Keratinocyte (primary cell): ENCODE data around the gene C3orf20. TPM values are rescaled to one million over a fixed set of nuclear protein-coding genes. Genes with fewer than 3 reads are reported as not detected.

Experiments used
- DNase-seq: peaks from one replicate; pipeline ENCODE4 v3.0.0-alpha.2; 2011; ENCODE audit warnings: low read depth, missing footprints, low spot score
- FAIRE-seq: peaks from 2 replicates; lab custom pipeline; 2011; peaks lifted over from hg19 to GRCh38; lab: Jason Lieb, UNC
- H2AFZ ChIP-seq: 2 replicates; pipeline ENCODE4 v1.6.0; 2012; ENCODE audit warnings: low read length, control low read depth, inconsistent platforms; ENCODE audit not compliant: control insufficient read depth
- H3K27ac ChIP-seq: 2 replicates; pipeline ENCODE4 v1.5.1; 2011; ENCODE audit warnings: low read length; ENCODE audit not compliant: control insufficient read depth, insufficient read depth
- H3K27me3 ChIP-seq: 3 replicates; pipeline ENCODE4 v1.6.0; 2011; ENCODE audit warnings: low read length; ENCODE audit not compliant: control insufficient read depth, insufficient read depth; ENCODE audit errors: extremely low read depth
- H3K36me3 ChIP-seq, 2 experiments: 2 replicates in 1 of 2; 3 replicates in 1 of 2; pipeline ENCODE4 v1.5.1; 2011; ENCODE audit warnings: low read length in 2 of 2, mild to moderate bottlenecking in 1 of 2; ENCODE audit not compliant: control insufficient read depth in 2 of 2, insufficient read depth in 2 of 2; ENCODE audit errors: extremely low read depth in 1 of 2
- H3K4me1 ChIP-seq: 3 replicates; pipeline ENCODE4 v1.5.1; 2011; ENCODE audit warnings: low read length; ENCODE audit not compliant: control insufficient read depth, insufficient read depth; ENCODE audit errors: extremely low read depth
- H3K4me2 ChIP-seq: 3 replicates; pipeline ENCODE4 v1.6.0; 2011; ENCODE audit warnings: low read depth, low read length; ENCODE audit not compliant: control insufficient read depth, insufficient read depth; ENCODE audit errors: extremely low read depth
- H3K4me3 ChIP-seq, 3 experiments: fragments of 200-600 bp in 1 of 3; sonication (generic) in 1 of 3; 2 replicates in 2 of 3; 3 replicates in 1 of 3; pipeline ENCODE4 v1.5.1; 2011 to 2016; ENCODE audit warnings: low read length in 3 of 3, mild to moderate bottlenecking in 3 of 3, control low read depth in 2 of 3, inconsistent platforms in 1 of 3, low read depth in 1 of 3, mixed read lengths in 1 of 3, mixed run types in 1 of 3, moderate library complexity in 1 of 3; ENCODE audit not compliant: control insufficient read depth in 2 of 3, insufficient read depth in 2 of 3; ENCODE audit errors: extremely low read depth in 1 of 3
- H3K79me2 ChIP-seq: 2 replicates; pipeline ENCODE4 v1.6.0; 2012; ENCODE audit warnings: low read length; ENCODE audit not compliant: control insufficient read depth, insufficient read depth
- H3K9ac ChIP-seq: 3 replicates; pipeline ENCODE4 v1.6.0; 2011; ENCODE audit warnings: low read length; ENCODE audit not compliant: control insufficient read depth, insufficient read depth; ENCODE audit errors: extremely low read depth
- H3K9me1 ChIP-seq: 3 replicates; pipeline ENCODE4 v1.6.0; 2011; ENCODE audit warnings: low read length; ENCODE audit not compliant: control insufficient read depth, insufficient read depth; ENCODE audit errors: extremely low read depth
- H3K9me3 ChIP-seq: 2 replicates; pipeline ENCODE4 v1.5.1; 2012; ENCODE audit warnings: low read depth, low read length; ENCODE audit not compliant: control insufficient read depth
- H4K20me1 ChIP-seq: 3 replicates; pipeline ENCODE4 v1.6.0; 2011; ENCODE audit warnings: low read length; ENCODE audit not compliant: control insufficient read depth, insufficient read depth; ENCODE audit errors: extremely low read depth
- CTCF ChIP-seq, 3 experiments: IDR thresholded peaks in 1 of 3; conservative IDR thresholded peaks in 1 of 3; optimal IDR thresholded peaks in 1 of 3; 2 replicates in 2 of 3; 3 replicates in 1 of 3; pipeline versions ENCODE3 to v1.5.1; 2011; ENCODE audit warnings: low read length in 3 of 3, mild to moderate bottlenecking in 3 of 3, moderate library complexity in 2 of 3, control low read depth in 1 of 3, inconsistent platforms in 1 of 3; ENCODE audit not compliant: insufficient read depth in 2 of 3; ENCODE audit errors: extremely low read depth in 1 of 3
- EZH2 ChIP-seq: IDR thresholded peaks from one replicate; pipeline ENCODE4 v1.6.1; 2012; ENCODE audit warnings: inconsistent platforms, mild to moderate bottlenecking, low read length, moderate library complexity
- dilution Hi-C: fragments of 300-500 bp; cut with MboI; formaldehyde crosslinking; loops from one replicate; pipeline ENCODE4 v1.7.0; 2020; ENCODE audit warnings: low sequenced_read_pairs; ENCODE audit not compliant: extremely low pct_ligation_motif_present
- polyA plus RNA-seq, 5 experiments: library from polyadenylated mRNA; depleted of rRNA in 3 of 5; stranded (reverse) in 3 of 5; stranded (forward) in 1 of 5; unstranded in 1 of 5; fragments of >200 nt; gene quantifications; 1 replicate in 1 of 5; 2 replicates in 3 of 5; 3 replicates in 1 of 5; pipeline versions ENCODE4 v1.2.1 to v1.2.3, GENCODE V29; 2011 to 2012; ENCODE audit warnings: missing spikeins in 2 of 5, low read depth in 1 of 5, low replicate concordance in 1 of 5

The C3orf20 gene
- polyA plus RNA-seq, 1 donor (not counting 4 experiments of a cell fraction or from before 2014, with no cell fraction given): not detected

- FAIRE-seq (no peak), DNase-seq (no peak)
- no peak for TF ChIP-seq CTCF (optimal IDR thresholded peaks at IDR 0.05 in 1 of 3, IDR thresholded peaks at IDR 0.05 in 1 of 3, conservative IDR thresholded peaks at IDR 0.05 in 1 of 3; ENCODE audit: extremely low read depth in 1 of 3, insufficient read depth in 2 of 3, low read length in 3 of 3)
- TF ChIP-seq EZH2: no peak
- Histone ChIP-seq H3K27me3 (peaks cover 28% of the 10 kb centered on the region), H3K79me2 (no peaks in the 10 kb centered on the region), H3K27ac (no peak overlapping the region), H3K4me3 (no peak overlapping the region), H3K9me3 (no peaks in the 10 kb centered on the region), H3K9me1 (no peaks in the 10 kb centered on the region), H2AFZ (no peak overlapping the region), H3K36me3 (no peaks in the 10 kb centered on the region), H3K9ac (no peak overlapping the region), H3K4me2 (no peak overlapping the region), H4K20me1 (peaks cover 4% of the 10 kb centered on the region), H3K4me1 (no peaks in the 10 kb centered on the region)
- dilution Hi-C loops: no loop called here
These were observed 131.1 kb downstream of the C3orf20 start for GRCh38 chr3:14805961-14806537.

GRCh38 chr3:14806641-14807263, 131.8 kb downstream of the C3orf20 start:
- H3K9ac ChIP-seq: no peak overlapping the region
- dilution Hi-C loops: no loop called here
- TF ChIP-seq EZH2 (no peak), CTCF (optimal IDR thresholded peaks at IDR 0.05 in 1 of 3, IDR thresholded peaks at IDR 0.05 in 1 of 3, conservative IDR thresholded peaks at IDR 0.05 in 1 of 3; ENCODE audit: extremely low read depth in 1 of 3, insufficient read depth in 2 of 3, low read length in 3 of 3) (no peak)
- H3K9me1 ChIP-seq: no peaks in the 10 kb centered on the region
- no peak overlapping the region for H3K4me2 ChIP-seq
- no peaks in the 10 kb centered on the region for H3K9me3 ChIP-seq
- H3K4me3 ChIP-seq: no peak overlapping the region
- no peaks in the 10 kb centered on the region for H3K36me3 ChIP-seq
- H3K79me2 ChIP-seq: no peaks in the 10 kb centered on the region
- H3K27me3 ChIP-seq: peaks cover 31% of the 10 kb centered on the region
- H4K20me1 ChIP-seq: peaks cover 5% of the 10 kb centered on the region
- DNase-seq (no peak), FAIRE-seq (no peak)
- no peak overlapping the region for H2AFZ ChIP-seq
- no peak overlapping the region for H3K27ac ChIP-seq
- no peaks in the 10 kb centered on the region for H3K4me1 ChIP-seq
